ENCODE measurements around the gene H1-8.
A peak's percentile ranks its signal among the peaks of the same experiment; 100 is the strongest.

Gene H1-8

GRCh38 chr3:129579991-129580390, 37.0 kb downstream of the H1-8 start:
- TF ChIP-seq PRDM6 (tag by site-specific recombination; IDR thresholded peaks at IDR 0.05) (no peak), ZNF830 (tag by site-specific recombination; IDR thresholded peaks at IDR 0.05; ENCODE audit: low read depth) (no peak), TCF7L2 (IDR thresholded peaks at IDR 0.05; ENCODE audit: borderline replicate concordance, low read depth, low read length) (no peak), ZNF280D (tag by site-specific recombination; IDR thresholded peaks at IDR 0.05) (no peak), ZNF404 (tag by site-specific recombination; IDR thresholded peaks at IDR 0.05) (no peak), GFI1B (tag by site-specific recombination; IDR thresholded peaks at IDR 0.05) (no peak), ZNF600 (tag by site-specific recombination; IDR thresholded peaks at IDR 0.05) (no peak), ZNF48 (tag by site-specific recombination; IDR thresholded peaks at IDR 0.05) (no peak), ZNF639 (tag by site-specific recombination; IDR thresholded peaks at IDR 0.05) (no peak), ZNF175 (tag by site-specific recombination; IDR thresholded peaks at IDR 0.05) (no peak), ZNF704 (tag by site-specific recombination; IDR thresholded peaks at IDR 0.05) (no peak), ZNF629 (tag by site-specific recombination; IDR thresholded peaks at IDR 0.05) (no peak), KLF7 (tag by site-specific recombination; IDR thresholded peaks at IDR 0.05; ENCODE audit: borderline replicate concordance) (no peak), ZNF473 (tag by site-specific recombination; IDR thresholded peaks at IDR 0.05) (no peak), ZNF701 (tag by site-specific recombination; IDR thresholded peaks at IDR 0.05) (no peak), ZNF621 (tag by site-specific recombination; IDR thresholded peaks at IDR 0.05) (no peak)
- no peaks in the 10 kb centered on the region for H3K4me1 ChIP-seq (ENCODE audit: control insufficient read depth, insufficient read depth, low read length)
- H3K9me3 ChIP-seq (ENCODE audit: control insufficient read depth, insufficient read depth, low read depth, low read length), result no peaks in the 10 kb centered on the region
- no peak overlapping the region for H3K27ac ChIP-seq (ENCODE audit: extremely low read depth, low read depth, low read length)
- peaks cover 0 to 16% of the 10 kb centered on the region in 2 experiments; a peak in 1 of 3 replicates for H3K36me3 ChIP-seq (ENCODE audit: control insufficient read depth in 2 of 2, insufficient read depth in 1 of 2, low read length in 2 of 2)
- H3K4me3 ChIP-seq (ENCODE audit: low read depth, low read length), result no peak overlapping the region
- ChIA-PET POLR2A (no interaction called here), CTCF (no interaction called here)

GRCh38 chr3:129581623-129582022, 38.6 kb downstream of the H1-8 start:
- TF ChIP-seq ZNF792 (tag by site-specific recombination; IDR thresholded peaks at IDR 0.05), result 0 out of 2 replicates have a peak, but pooled peaks have one; percentile 50
- TF ChIP-seq KLF9 (tag by site-specific recombination; IDR thresholded peaks at IDR 0.05; ENCODE audit: low read depth), result no peak
- ChIA-PET POLR2A (no interaction called here), CTCF (no interaction called here)

More at GRCh38 chr3:129581623-129582022, 38.6 kb downstream of the H1-8 start:
- Histone ChIP-seq H3K27ac (ENCODE audit: extremely low read depth, low read depth, low read length) (no peak overlapping the region), H3K9me3 (ENCODE audit: control insufficient read depth, insufficient read depth, low read depth, low read length) (no peaks in the 10 kb centered on the region), H3K36me3 (ENCODE audit: control insufficient read depth in 2 of 2, insufficient read depth in 1 of 2, low read length in 2 of 2) (peaks cover 0 to 28% of the 10 kb centered on the region in 2 experiments; a peak in 1 of 3 replicates), H3K4me3 (ENCODE audit: low read depth, low read length) (no peak overlapping the region), H3K4me1 (ENCODE audit: control insufficient read depth, insufficient read depth, low read length) (no peaks in the 10 kb centered on the region)
